ENCODE data around the gene EFEMP1.

The EFEMP1 gene

GRCh38 chr2:55883357-55883756 is 40.2 kb downstream of the EFEMP1 start:
- DNase-seq (ENCODE audit: extremely low read depth, insufficient read length), result no peak
- H3K36me3 ChIP-seq (ENCODE audit: control insufficient read depth, insufficient read depth, low read length), result no peaks in the 10 kb centered on the region
- TF ChIP-seq, protein P1, sequence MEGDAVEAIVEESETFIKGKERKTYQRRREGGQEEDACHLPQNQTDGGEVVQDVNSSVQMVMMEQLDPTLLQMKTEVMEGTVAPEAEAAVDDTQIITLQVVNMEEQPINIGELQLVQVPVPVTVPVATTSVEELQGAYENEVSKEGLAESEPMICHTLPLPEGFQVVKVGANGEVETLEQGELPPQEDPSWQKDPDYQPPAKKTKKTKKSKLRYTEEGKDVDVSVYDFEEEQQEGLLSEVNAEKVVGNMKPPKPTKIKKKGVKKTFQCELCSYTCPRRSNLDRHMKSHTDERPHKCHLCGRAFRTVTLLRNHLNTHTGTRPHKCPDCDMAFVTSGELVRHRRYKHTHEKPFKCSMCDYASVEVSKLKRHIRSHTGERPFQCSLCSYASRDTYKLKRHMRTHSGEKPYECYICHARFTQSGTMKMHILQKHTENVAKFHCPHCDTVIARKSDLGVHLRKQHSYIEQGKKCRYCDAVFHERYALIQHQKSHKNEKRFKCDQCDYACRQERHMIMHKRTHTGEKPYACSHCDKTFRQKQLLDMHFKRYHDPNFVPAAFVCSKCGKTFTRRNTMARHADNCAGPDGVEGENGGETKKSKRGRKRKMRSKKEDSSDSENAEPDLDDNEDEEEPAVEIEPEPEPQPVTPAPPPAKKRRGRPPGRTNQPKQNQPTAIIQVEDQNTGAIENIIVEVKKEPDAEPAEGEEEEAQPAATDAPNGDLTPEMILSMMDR (IDR thresholded peaks at IDR 0.05; ENCODE audit: insufficient read depth, low read length, poor library complexity, severe bottlenecking), result no peak
- no peaks in the 10 kb centered on the region for H3K27me3 ChIP-seq (replicated peaks; ENCODE audit: control insufficient read depth, insufficient read depth, low read length)
- H3K4me3 ChIP-seq (replicated peaks; ENCODE audit: low read depth, low read length), result no peak overlapping the region

- H3K36me3 ChIP-seq (ENCODE audit: control insufficient read depth, insufficient read depth, low read length), result no peaks in the 10 kb centered on the region
- TF ChIP-seq, protein P1 (IDR thresholded peaks at IDR 0.05; ENCODE audit: insufficient read depth, low read length, poor library complexity, severe bottlenecking), result no peak
- no peak for DNase-seq (ENCODE audit: extremely low read depth, insufficient read length)
- H3K4me3 ChIP-seq (replicated peaks; ENCODE audit: low read depth, low read length), result no peak overlapping the region
- H3K27me3 ChIP-seq (replicated peaks; ENCODE audit: control insufficient read depth, insufficient read depth, low read length), result no peaks in the 10 kb centered on the region
Measured at GRCh38 chr2:55882954-55883353, 40.6 kb downstream of the EFEMP1 start.

DNA sequence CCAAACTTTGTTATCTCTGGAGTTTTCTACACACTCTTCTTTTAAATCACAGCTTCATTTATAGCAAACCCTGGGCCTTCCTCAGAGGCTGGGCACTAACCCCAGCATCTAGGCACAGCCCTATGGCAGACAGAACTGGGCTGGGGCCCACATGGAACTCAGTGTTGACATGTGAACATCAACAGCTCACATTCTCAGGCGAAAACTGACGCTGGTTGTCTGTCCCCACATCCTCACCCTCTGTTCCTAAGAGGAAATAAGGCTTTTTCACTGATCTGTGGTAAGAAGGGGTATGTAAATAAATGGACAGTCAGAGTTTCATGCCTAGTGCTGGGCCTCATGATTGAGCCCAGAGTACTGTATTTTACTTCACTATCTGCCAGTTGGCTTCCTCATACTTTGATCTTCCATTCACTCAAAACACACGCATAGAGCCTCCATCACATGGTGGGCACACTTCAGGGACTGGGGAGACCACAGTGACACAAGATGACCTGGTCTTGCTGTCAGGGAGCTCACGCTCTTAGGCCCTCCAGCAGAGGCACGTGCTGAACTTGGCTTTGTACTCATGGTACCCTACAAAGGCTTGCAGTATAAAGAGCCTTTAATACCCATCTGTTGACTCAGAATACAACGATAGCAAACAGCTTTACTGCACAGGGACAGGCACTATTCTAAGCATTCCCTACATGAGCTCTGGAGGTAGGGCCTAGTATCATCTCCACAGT is 43.0 kb downstream of the EFEMP1 start:
- Histone ChIP-seq H3K4me3 (replicated peaks; ENCODE audit: low read depth, low read length) (no peak overlapping the region), H3K36me3 (ENCODE audit: control insufficient read depth, insufficient read depth, low read length) (no peaks in the 10 kb centered on the region), H3K27me3 (replicated peaks; ENCODE audit: control insufficient read depth, insufficient read depth, low read length) (no peaks in the 10 kb centered on the region)
- TF ChIP-seq, protein P1 (IDR thresholded peaks at IDR 0.05; ENCODE audit: insufficient read depth, low read length, poor library complexity, severe bottlenecking), result no peak
- DNase-seq (ENCODE audit: extremely low read depth, insufficient read length), result no peak

DNA sequence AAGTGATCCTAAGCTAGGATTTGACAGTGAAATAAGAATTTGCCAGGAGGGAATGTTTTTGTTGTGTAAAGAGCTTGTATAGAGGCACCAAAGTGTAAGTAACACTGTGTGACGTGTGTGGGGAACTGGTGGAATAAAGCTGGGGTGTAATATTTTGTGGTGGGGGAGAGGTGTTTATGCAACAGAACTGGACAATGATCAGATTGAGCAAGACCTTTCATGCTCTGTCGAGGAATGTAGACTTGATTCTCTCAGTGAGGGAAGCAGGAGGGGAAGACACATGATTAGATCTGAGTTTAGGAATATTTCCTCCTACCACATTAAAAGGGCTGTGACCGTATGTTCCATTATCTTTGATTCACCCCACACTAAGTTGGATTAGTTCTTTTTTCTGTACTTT is 43.6 kb downstream of the EFEMP1 start:
- H3K36me3 ChIP-seq (ENCODE audit: control insufficient read depth, insufficient read depth, low read length), result no peaks in the 10 kb centered on the region
- H3K4me3 ChIP-seq (replicated peaks; ENCODE audit: low read depth, low read length), result no peak overlapping the region
- TF ChIP-seq, protein P1 (IDR thresholded peaks at IDR 0.05; ENCODE audit: insufficient read depth, low read length, poor library complexity, severe bottlenecking), result no peak
- DNase-seq (ENCODE audit: extremely low read depth, insufficient read length), result no peak
- no peaks in the 10 kb centered on the region for H3K27me3 ChIP-seq (replicated peaks; ENCODE audit: control insufficient read depth, insufficient read depth, low read length)

DNA sequence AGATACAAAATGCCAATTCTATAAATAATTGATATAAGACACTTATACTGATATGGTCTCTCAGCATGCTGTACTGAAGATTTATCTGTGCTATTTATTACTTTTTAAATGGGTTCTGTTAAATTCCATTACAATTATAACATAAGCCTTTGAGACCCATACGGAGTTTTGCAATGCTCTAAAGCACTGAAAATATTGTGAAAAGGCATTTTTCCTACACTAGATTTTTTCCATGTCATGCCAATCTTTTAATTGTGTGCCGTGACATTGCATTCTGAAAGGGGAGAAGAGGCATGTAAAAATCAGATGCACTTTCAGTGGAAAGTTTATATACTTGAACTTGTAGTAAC is 46.5 kb downstream of the EFEMP1 start:
- no peak for DNase-seq (ENCODE audit: extremely low read depth, insufficient read length)
- Histone ChIP-seq H3K4me3 (replicated peaks; ENCODE audit: low read depth, low read length) (no peak overlapping the region), H3K36me3 (ENCODE audit: control insufficient read depth, insufficient read depth, low read length) (no peaks in the 10 kb centered on the region), H3K27me3 (replicated peaks; ENCODE audit: control insufficient read depth, insufficient read depth, low read length) (no peaks in the 10 kb centered on the region)
- TF ChIP-seq, protein P1 (IDR thresholded peaks at IDR 0.05; ENCODE audit: insufficient read depth, low read length, poor library complexity, severe bottlenecking), result no peak

Measured in GM06990 (cell line).